Uterus (tissue), 2 donors: ENCODE measurements around the gene TIMM22.

Experiments used
- CTCF ChIP-seq, 4 experiments: fragments of 200-600 bp in 2 of 4; fragments of 450-650 bp in 2 of 4; sonication (generic) in 2 of 4; IDR thresholded peaks; one replicate each; pipeline ENCODE4 v1.5.1; 2016 to 2019; ENCODE audit warnings: antibody characterized with exemption in 4 of 4, mild to moderate bottlenecking in 2 of 4, moderate library complexity in 1 of 4
- POLR2A ChIP-seq, 2 donors: fragments of 450-650 bp; IDR thresholded peaks; one replicate each; pipeline ENCODE4 v1.6.1; 2016; ENCODE audit warnings: antibody characterized with exemption in 2 of 2, mild to moderate bottlenecking in 1 of 2, moderate library complexity in 1 of 2

- TF ChIP-seq CTCF (IDR thresholded peaks at IDR 0.05) (no peak), POLR2A (IDR thresholded peaks at IDR 0.05) (no peak)
These were observed 53.5 kb downstream of the TIMM22 start for GRCh38 chr17:1050246-1050995.
